GM06990 (cell line): ENCODE data around the gene VTI1A.

Experiments used
- DNase-seq: peaks from one replicate; pipeline ENCODE4 v3.0.0-alpha.2; 2011; ENCODE audit not compliant: insufficient read length; ENCODE audit errors: extremely low read depth
- H3K27me3 ChIP-seq: replicated peaks from 2 replicates; pipeline ENCODE4 v1.6.0; 2011; ENCODE audit warnings: low read length; ENCODE audit not compliant: control insufficient read depth, insufficient read depth
- H3K36me3 ChIP-seq: 2 replicates; pipeline ENCODE4 v1.5.1; 2011; ENCODE audit warnings: low read length; ENCODE audit not compliant: control insufficient read depth, insufficient read depth
- H3K4me3 ChIP-seq: replicated peaks from 2 replicates; pipeline ENCODE4 v1.5.1; 2011; ENCODE audit warnings: low read depth, mild to moderate bottlenecking, control low read depth, low read length
- CTCF ChIP-seq: IDR thresholded peaks from 2 replicates; pipeline ENCODE4 v1.5.1; 2011; ENCODE audit warnings: low read length, control low read depth, mild to moderate bottlenecking, inconsistent platforms; ENCODE audit not compliant: insufficient read depth, poor library complexity, severe bottlenecking

Gene VTI1A

DNA sequence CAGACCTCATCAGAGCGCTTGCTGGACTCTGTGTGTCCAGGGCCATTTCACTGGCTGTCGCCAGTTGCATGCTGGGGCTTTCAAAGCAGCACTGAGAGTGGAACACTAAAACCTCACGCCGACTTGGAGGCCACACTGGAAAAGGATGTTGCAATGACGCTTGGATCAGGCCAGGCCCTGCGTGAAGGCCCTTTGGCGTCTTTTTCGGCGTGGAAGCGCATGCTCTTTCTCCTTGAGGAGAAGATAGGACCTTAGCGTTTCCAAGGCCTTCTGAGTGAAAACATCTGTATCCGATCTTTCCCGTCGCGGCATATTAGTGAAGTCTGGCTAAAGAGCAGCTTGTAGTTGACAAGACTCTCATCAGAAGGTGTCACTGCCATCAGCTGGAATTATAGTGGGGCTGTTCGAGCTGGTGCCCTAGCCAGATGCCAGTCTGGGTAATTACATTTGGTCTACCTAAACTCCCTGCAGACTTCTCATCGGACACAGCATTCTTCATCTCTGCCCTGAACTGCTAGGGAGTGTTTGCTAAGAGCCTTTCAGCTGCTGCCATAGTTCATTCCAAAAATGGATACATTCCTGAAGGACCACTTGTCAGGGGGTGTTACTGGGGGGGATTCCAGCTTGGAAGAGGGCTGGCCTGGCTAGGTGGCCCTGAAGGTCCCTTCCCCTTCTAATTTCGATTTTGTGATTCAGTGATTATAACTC, 335.3 kb downstream of the VTI1A start:
- no peak for DNase-seq
- TF ChIP-seq CTCF: no peak
- Histone ChIP-seq H3K36me3 (no peaks in the 10 kb centered on the region), H3K4me3 (no peak overlapping the region), H3K27me3 (no peaks in the 10 kb centered on the region)

DNA sequence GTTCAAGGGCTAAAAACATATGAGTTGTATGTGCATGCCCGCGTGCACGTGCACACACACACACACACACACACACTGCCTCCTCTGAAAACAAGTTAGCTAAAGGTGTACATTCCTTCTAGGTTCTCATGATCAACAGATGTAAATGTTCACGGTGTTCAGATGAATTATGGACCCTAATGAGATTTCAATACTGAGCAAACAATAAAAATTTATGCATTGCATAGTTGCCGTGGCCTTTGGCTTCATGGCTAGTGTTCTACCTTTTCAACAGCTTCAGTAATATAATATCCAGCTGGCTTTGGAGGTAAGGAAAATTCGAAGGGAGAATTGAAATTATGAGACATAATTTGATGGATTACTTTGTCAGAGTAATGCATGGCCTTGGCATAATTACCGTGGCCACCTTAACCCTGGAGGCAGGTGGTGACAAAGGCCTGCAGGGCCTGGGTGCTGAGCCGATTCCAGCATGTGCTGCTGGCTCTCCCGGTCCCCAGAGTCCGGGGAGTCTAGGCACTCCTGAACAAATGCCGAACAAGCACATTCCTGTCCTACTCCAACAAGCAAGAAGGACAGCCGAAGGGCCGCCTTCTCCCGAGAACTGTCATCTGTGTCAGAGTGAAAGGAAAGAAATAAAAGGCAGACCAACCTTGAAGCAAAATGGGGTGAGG, 336.5 kb downstream of the VTI1A start:
- TF ChIP-seq CTCF: no peak
- Histone ChIP-seq H3K27me3 (no peaks in the 10 kb centered on the region), H3K4me3 (no peak overlapping the region), H3K36me3 (no peaks in the 10 kb centered on the region)
- DNase-seq: no peak

DNA sequence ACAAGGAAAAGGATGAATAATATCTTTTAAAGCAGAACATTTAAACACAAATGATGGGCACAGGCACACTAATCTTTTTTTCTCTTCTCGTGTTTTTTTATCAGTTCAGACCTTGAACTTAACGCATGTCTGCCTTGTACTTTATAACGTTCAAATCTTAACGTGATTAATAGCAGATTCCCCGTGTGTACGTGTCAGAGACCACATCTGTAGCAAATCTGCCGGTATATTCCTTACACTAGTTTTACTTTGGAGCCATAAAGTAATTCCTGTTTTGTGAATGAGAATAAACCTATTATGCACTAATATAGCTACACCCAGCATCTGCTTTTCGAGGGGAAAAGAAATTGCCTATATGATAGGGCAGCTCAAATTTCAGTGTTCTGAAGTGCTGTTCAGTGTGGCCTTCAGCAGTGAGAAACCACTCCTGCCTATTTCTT, 337.0 kb downstream of the VTI1A start:
- Histone ChIP-seq H3K4me3 (no peak overlapping the region), H3K36me3 (no peaks in the 10 kb centered on the region), H3K27me3 (no peaks in the 10 kb centered on the region)
- TF ChIP-seq CTCF: no peak
- no peak for DNase-seq

GRCh38 chr10:112785089-112785488, 338.1 kb downstream of the VTI1A start:
- no peak for DNase-seq
- no peak overlapping the region for H3K4me3 ChIP-seq

DNA sequence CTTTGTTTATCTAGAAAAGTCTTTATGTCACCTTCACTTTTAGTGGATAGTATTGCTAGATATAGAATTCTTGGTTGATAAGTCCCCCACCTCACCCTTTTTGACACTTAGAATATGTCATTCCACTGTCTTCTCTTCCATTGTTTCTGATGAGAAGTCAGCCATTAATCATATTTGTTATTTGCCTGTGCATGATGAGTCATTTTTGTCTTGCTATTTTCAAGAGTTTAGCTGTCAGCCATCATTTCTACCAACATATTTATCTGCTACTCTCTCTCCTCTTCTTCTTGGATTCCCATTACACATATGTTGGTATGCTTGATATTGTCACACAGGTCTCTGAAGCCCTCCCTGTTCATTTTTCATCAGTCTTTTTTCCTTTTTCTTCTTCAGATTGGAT, 342.2 kb downstream of the VTI1A start:
- Histone ChIP-seq H3K27me3 (no peaks in the 10 kb centered on the region), H3K36me3 (no peaks in the 10 kb centered on the region), H3K4me3 (no peak overlapping the region)
- no peak for DNase-seq
- TF ChIP-seq CTCF: no peak

More at GRCh38 chr10:112785089-112785488, 338.1 kb downstream of the VTI1A start:
- no peaks in the 10 kb centered on the region for H3K36me3 ChIP-seq
- no peak for TF ChIP-seq CTCF
- H3K27me3 ChIP-seq: no peaks in the 10 kb centered on the region
